Erythroblast (primary cell): ENCODE measurements around the gene WFS1.

Experiments used
- GATA1 ChIP-seq: IDR thresholded peaks from 2 replicates; pipeline ENCODE4 v1.6.1; 2011; ENCODE audit warnings: low read depth, mild to moderate bottlenecking, control low read depth, low read length, moderate library complexity
- POLR2A ChIP-seq: IDR thresholded peaks from 2 replicates; pipeline ENCODE4 v1.6.1; 2011; ENCODE audit warnings: mild to moderate bottlenecking, low read length

DNA sequence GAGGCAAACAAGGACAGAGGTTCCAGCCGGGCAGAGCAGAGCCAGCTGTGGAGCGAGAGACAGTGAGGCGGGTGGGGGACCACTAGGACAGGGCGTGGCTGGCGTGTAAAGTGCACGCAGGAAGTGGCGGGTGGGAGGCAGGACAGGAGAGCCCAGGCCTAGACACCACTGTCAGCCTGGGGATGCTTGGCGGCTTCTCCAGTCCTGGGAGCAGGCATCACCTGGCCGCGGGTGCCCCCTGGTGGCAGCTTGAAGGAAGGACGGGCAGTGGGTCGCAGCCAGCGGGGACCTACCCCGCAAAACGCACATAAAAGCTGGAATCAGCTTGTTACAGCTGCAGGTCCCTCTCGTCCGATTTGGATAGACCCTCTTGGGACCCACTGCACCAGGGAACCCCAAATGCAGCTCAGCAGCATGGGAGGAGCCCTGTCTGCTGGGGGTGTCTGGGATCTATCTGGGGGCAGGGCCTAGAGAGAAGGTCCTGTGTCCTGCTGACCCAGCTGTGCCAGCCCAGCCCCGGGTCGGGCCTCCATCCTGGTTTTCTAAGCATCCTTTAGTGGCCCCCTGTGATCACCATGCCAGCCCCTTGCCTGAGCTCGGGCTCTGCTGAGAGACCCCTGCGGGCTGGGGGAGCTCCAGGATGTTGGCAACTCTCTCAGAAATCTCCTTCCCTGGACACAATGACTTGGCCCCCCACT is 57.7 kb downstream of the WFS1 start:
- TF ChIP-seq POLR2A (no peak), GATA1 (no peak)
